Muscle of arm (tissue), 12 donors: ENCODE results near the gene XYLB. TPM values are rescaled to one million over a fixed set of nuclear protein-coding genes. Genes with fewer than 3 reads are reported as not detected.
A peak's percentile ranks its signal among the peaks of the same experiment; 100 is the strongest.

Source experiments
- DNase-seq: peaks from one replicate; pipeline ENCODE4 v3.0.0-alpha.2; 2013
- polyA plus RNA-seq, 12 donors: library from polyadenylated mRNA; unstranded; fragments of 120-200 nt; gene quantifications; one replicate each; pipeline ENCODE4 v1.2.1, GENCODE V29; 2013; ENCODE audit not compliant: insufficient read length in 12 of 12

The XYLB gene
- polyA plus RNA-seq, 12 donors = 2.8 to 9.0 (median 3.5) TPM; not detected in 1

- DNase-seq = no peak
These were observed 108.5 kb downstream of the XYLB start for GRCh38 chr3:38454884-38455638.

GRCh38 chr3:38455639-38456430 lies 109.2 kb downstream of the XYLB start:
- DNase-seq = peak; percentile 33

- DNase-seq = no peak
These were observed 110.8 kb downstream of the XYLB start for GRCh38 chr3:38457111-38458003.

GRCh38 chr3:38458796-38459498 lies 112.4 kb downstream of the XYLB start:
- DNase-seq = peak; percentile 19

- DNase-seq = no peak
These were observed 113.0 kb downstream of the XYLB start for GRCh38 chr3:38459499-38460048.

- DNase-seq = peak; percentile 64
These were observed 114.0 kb downstream of the XYLB start for GRCh38 chr3:38460377-38461270.

Other genes starting within 250 kb of the XYLB start
- 10 to 100 TPM in 11 of 12 donors, not detected in 1; 24.5 to 48.2 (median 29.1) TPM for gene ACAA1, start 209.7 kb upstream of the XYLB start, polyA plus RNA-seq
- gene MYD88, start 208.1 kb upstream of the XYLB start, polyA plus RNA-seq = 10 to 100 TPM in 11 of 12 donors, not detected in 1; 15.4 to 38.2 (median 22.6) TPM
- gene OXSR1, start 181.2 kb upstream of the XYLB start, polyA plus RNA-seq = 10 to 100 TPM in 11 of 12 donors, not detected in 1; 27.4 to 39.5 (median 37.7) TPM
- under 1 TPM in 9 of 12 donors, not detected in 3; 0.12 to 0.30 (median 0.15) TPM for gene SLC22A13, start 81.0 kb upstream of the XYLB start, polyA plus RNA-seq
- under 1 TPM in 9 of 12 donors, not detected in 3; 0.12 to 0.49 (median 0.16) TPM for gene SLC22A14, start 64.5 kb upstream of the XYLB start, polyA plus RNA-seq
- gene ACVR2B, start 107.1 kb downstream of the XYLB start, polyA plus RNA-seq = 10 to 100 TPM in 11 of 12 donors, 1 to 10 TPM in 1; 9.5 to 34.7 (median 16.2) TPM
- gene EXOG, start 149.6 kb downstream of the XYLB start, polyA plus RNA-seq = 10 to 100 TPM in 10 of 12 donors, 1 to 10 TPM in 1, not detected in 1; 9.1 to 25.4 (median 17.0) TPM